SIG-M5 treated with dmso at 0.1 percent for 504 hours (cell line): ENCODE measurements around the gene OVOL3.

ENCODE experiments used
- DNase-seq: peaks from one replicate; lab custom pipeline; 2025; ENCODE audit not compliant: unreplicated experiment; lab: John Stamatoyannopoulos, UW

The OVOL3 gene

GRCh38 chr19:36160821-36161596 is 50.1 kb downstream of the OVOL3 start:
- DNase-seq: no peak
